Esophagus squamous epithelium (tissue), 5 donors: ENCODE results near the gene ZNF524. TPM values are rescaled to one million over a fixed set of nuclear protein-coding genes. Genes with fewer than 3 reads are reported as not detected.
A peak's percentile ranks its signal among the peaks of the same experiment; 100 is the strongest.

Experiments
- DNase-seq: peaks from one replicate; lab custom pipeline; 2025; lab: John Stamatoyannopoulos, UW
- H3K27ac ChIP-seq, 4 donors: fragments of 200-600 bp; sonication (generic); one replicate each; pipeline ENCODE4 v1.5.1; 2016 to 2019; ENCODE audit warnings: mild to moderate bottlenecking in 1 of 4
- H3K27me3 ChIP-seq, 4 donors: fragments of 200-600 bp; sonication (generic); 1 replicate in 3 of 4; 2 replicates in 1 of 4; pipeline versions ENCODE4 v1.5.1 to v1.6.0; 2017 to 2021; ENCODE audit warnings: antibody characterized with exemption in 1 of 4
- H3K36me3 ChIP-seq, 3 donors: fragments of 200-600 bp; sonication (generic); one replicate each; pipeline ENCODE4 v1.5.1; 2016 to 2019
- H3K4me1 ChIP-seq, 3 donors: fragments of 200-600 bp; sonication (generic); one replicate each; pipeline ENCODE4 v1.5.1; 2017 to 2019
- H3K4me3 ChIP-seq, 4 donors: fragments of 200-600 bp; sonication (generic); 1 replicate in 3 of 4; 2 replicates in 1 of 4; pipeline ENCODE4 v1.5.1; 2016 to 2019; ENCODE audit warnings: mild to moderate bottlenecking in 2 of 4, moderate library complexity in 1 of 4
- H3K9me3 ChIP-seq, 3 donors: fragments of 200-600 bp; sonication (generic); one replicate each; pipeline ENCODE4 v1.5.1; 2016 to 2019
- CTCF ChIP-seq, 6 experiments: fragments of 450-650 bp in 4 of 6; fragments of 200-600 bp in 2 of 6; sonication (generic) in 2 of 6; IDR thresholded peaks; one replicate each; pipeline ENCODE4 v1.5.1; 2016 to 2019; ENCODE audit warnings: antibody characterized with exemption in 6 of 6, mild to moderate bottlenecking in 4 of 6, moderate library complexity in 4 of 6
- POLR2A ChIP-seq, 4 donors: fragments of 450-650 bp; IDR thresholded peaks; one replicate each; pipeline ENCODE4 v1.6.1; 2017; ENCODE audit warnings: antibody characterized with exemption in 4 of 4, mild to moderate bottlenecking in 4 of 4, moderate library complexity in 3 of 4
- whole genome bisulfite sequencing, 2 donors: methylation state at CpG; one replicate each; pipeline ENCODE4 v1.1.5; 2018; 5-methylcytosine and 5-hydroxymethylcytosine counted together
- intact Hi-C: fragments of 100-400 bp; cut with DNase I; formaldehyde crosslinking; loops from one replicate; pipeline ENCODE4 v1.15.0; 2022
- total RNA-seq, 4 donors: library from RNA; depleted of rRNA; stranded (reverse); fragments of >200 nt; gene quantifications; one replicate each; pipeline ENCODE4 v1.1.0, GENCODE V29; 2016
- donor health status: DM: yes; HTN: yes; CAD: no.

ZNF524 gene
- total RNA-seq, 4 donors from 2014 or later: 17.7 to 25.9 (median 22.9) TPM

GRCh38 chr19:55578761-55579747, 21.0 kb upstream of the ZNF524 start:
- H3K27me3 ChIP-seq: no peaks in the 10 kb centered on the region
- H3K27ac ChIP-seq: no peak overlapping the region
- intact Hi-C loops: no loop called here
- DNase-seq: no peak
- peaks cover 11 to 31% (median 12%) of the 10 kb centered on the region in 3 donors for H3K4me1 ChIP-seq
- H3K4me3 ChIP-seq: peak overlapping the region in 2 of 4 donors; percentile 75 to 97
- TF ChIP-seq POLR2A (IDR thresholded peaks at IDR 0.05): no peak
- TF ChIP-seq CTCF (IDR thresholded peaks at IDR 0.05): no peak
- H3K36me3 ChIP-seq: peaks cover 0 to 27% (median 7%) of the 10 kb centered on the region in 3 donors
- H3K9me3 ChIP-seq: no peaks in the 10 kb centered on the region
- WGBS, 2 donors: 88 to 91% methylated on average over 32 to 42 of the region's 90 CpGs

- Histone ChIP-seq H3K27me3 (peaks cover 0 to 2% (median 0%) of the 10 kb centered on the region in 4 donors), H3K27ac (peak overlapping the region; percentile 82 to 96 (median 91)), H3K4me3 (peak overlapping the region; percentile 67 to 97 (median 83)), H3K9me3 (no peaks in the 10 kb centered on the region), H3K36me3 (peaks cover 0 to 27% (median 7%) of the 10 kb centered on the region in 3 donors), H3K4me1 (peaks cover 11 to 31% (median 12%) of the 10 kb centered on the region in 3 donors)
- TF ChIP-seq POLR2A (IDR thresholded peaks at IDR 0.05) (no peak), CTCF (IDR thresholded peaks at IDR 0.05) (no peak)
- DNase-seq: no peak
- 12 to 15% methylated on average over 14 to 15 of the region's 20 CpGs for WGBS, 2 donors
- intact Hi-C loops: no loop called here
These were observed 20.1 kb upstream of the ZNF524 start for GRCh38 chr19:55579766-55580621.

- WGBS, 2 donors: 0% methylated on average over 5 to 7 of the region's 24 CpGs
- peak in 1 of 6 experiments; percentile 5 for TF ChIP-seq CTCF (IDR thresholded peaks at IDR 0.05)
- TF ChIP-seq POLR2A (IDR thresholded peaks at IDR 0.05): no peak
- DNase-seq: no peak
- H3K27ac ChIP-seq: peak within 1 kb of the TSS; percentile 82 to 96 (median 91)
- no peaks in the 10 kb centered on the region for H3K9me3 ChIP-seq
- peak within 1 kb of the TSS; percentile 67 to 97 (median 83) for H3K4me3 ChIP-seq
- peaks cover 12 to 36% (median 14%) of the 10 kb centered on the region in 3 donors for H3K4me1 ChIP-seq
- H3K36me3 ChIP-seq: peaks cover 0 to 27% (median 7%) of the 10 kb centered on the region in 3 donors
- intact Hi-C loops: no loop called here
- H3K27me3 ChIP-seq: peaks cover 0 to 9% (median 0%) of the 10 kb centered on the region in 4 donors
These were observed 19.4 kb upstream of the ZNF524 start, which contains the start of gene ZNF579 for GRCh38 chr19:55580628-55581144. TSS of gene ZNF579 (minus strand) at chr19:55580848. CDS start at chr19:55579639, 1,209 bp downstream.

GRCh38 chr19:55581145-55581822, 18.8 kb upstream of the ZNF524 start:
- DNase-seq: no peak
- peaks cover 0 to 27% (median 7%) of the 10 kb centered on the region in 3 donors for H3K36me3 ChIP-seq
- 18 to 21% methylated on average over 12 of the region's 12 CpGs for WGBS, 2 donors
- peak in 1 of 6 experiments; percentile 1 for TF ChIP-seq CTCF (IDR thresholded peaks at IDR 0.05)
- no peak for TF ChIP-seq POLR2A (IDR thresholded peaks at IDR 0.05)
- H3K4me1 ChIP-seq: peaks cover 15 to 42% (median 20%) of the 10 kb centered on the region in 3 donors
- peak overlapping the region; percentile 67 to 97 (median 83) for H3K4me3 ChIP-seq
- no peaks in the 10 kb centered on the region for H3K9me3 ChIP-seq
- H3K27ac ChIP-seq: peak overlapping the region; percentile 82 to 96 (median 91)
- H3K27me3 ChIP-seq: peaks cover 0 to 15% (median 0%) of the 10 kb centered on the region in 4 donors
- intact Hi-C loops: no loop called here
